ENCODE measurements around the gene KCTD4.
"Not testable (repeated sequence)": the region's sequence is repeated elsewhere in the genome, so short reads cannot be mapped to it uniquely, and the experiment has no call there.

KCTD4 gene

GRCh38 chr13:45215392-45216077 lies 14.7 kb upstream of the KCTD4 start:
- DNase-seq, result no peak

- no peak for DNase-seq
Observed at GRCh38 chr13:45209229-45209628, 8.4 kb upstream of the KCTD4 start.

DNA sequence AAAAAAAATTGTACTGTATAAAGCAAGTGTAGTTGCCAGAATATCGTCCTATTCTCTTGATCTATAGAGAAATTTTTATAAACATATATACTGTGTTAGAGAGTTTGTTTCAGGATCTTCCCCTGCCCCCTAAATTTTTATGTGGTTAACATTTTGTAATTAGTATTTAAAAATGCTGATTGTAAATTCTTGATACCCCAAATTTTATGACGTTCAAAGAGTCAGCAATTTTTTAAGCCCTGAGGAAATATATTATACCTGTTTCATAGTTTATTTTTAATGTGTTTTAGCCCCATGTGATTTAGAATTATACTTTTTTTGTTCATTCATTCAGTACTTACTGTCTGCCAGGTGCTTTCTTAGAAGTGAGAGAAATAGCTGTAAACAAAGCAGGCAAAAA lies 7.3 kb upstream of the KCTD4 start:
- no peak for DNase-seq

DNA sequence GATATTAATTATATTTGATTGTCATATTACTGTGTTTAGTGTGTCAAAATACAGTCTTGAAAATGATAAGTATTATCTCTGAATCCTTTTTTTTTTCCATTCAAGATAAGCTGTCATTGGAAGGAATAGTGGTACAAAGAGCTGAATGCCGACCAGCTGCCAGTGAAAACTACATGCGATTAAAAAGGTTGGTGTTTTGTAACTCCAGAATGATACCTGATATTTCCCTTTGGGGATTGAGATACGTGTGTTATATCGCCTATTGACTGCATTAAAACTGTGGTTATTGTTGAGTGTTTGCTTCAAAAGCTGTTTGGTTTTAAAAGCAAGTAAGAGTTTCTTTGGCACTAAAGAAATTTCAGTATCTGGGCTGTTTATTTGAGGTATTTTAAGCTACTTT lies 6.5 kb upstream of the KCTD4 start:
- no peak for DNase-seq

- DNase-seq, result no peak
Observed at GRCh38 chr13:45206340-45206739, 5.5 kb upstream of the KCTD4 start.

- no peak for DNase-seq
Observed at GRCh38 chr13:45205124-45205523, 4.3 kb upstream of the KCTD4 start.

GRCh38 chr13:45199711-45200110 lies 1.1 kb downstream of the KCTD4 start:
- no peak for DNase-seq

- no peak for DNase-seq
Observed at GRCh38 chr13:45198924-45199323, 1.9 kb downstream of the KCTD4 start.

GRCh38 chr13:45198041-45198440 lies 2.8 kb downstream of the KCTD4 start:
- no peak for DNase-seq

DNA sequence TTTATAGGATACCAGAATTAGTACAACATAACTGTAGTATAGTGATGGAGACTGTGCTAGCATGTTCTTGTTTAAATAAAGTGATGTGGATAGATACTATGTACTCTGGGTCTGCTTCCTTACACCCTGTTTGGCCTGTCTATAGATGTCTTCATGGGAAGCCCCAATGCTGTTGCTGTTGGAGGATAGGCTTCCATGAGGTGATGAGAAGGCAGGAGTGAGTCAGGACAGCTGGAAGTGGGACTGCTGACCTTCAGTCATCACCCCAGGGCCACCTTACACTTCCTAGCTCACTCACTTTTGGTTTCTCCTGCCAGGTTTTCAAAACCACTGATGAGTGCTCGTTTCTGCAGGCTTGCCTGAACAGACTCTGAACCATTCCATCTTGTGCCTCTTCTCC lies 4.2 kb downstream of the KCTD4 start:
- no peak for DNase-seq

DNA sequence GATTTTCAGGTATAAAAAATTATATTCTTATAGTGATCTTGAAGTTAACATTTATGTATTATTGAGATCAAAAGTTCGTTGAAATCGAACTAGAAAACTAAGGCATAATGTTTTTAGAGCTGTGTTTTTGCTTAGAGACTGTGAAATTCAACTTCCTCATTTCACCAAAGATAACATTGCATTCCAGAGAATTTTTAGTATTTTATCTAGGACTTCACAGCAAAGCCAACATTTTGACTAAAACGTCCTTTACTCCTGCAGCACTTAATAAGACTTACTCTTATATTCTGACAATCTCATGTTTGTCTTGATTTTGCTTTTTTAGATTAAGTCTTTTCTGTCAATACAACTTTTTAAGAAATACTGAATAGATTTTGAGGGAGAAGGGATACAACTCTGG lies 4.7 kb downstream of the KCTD4 start:
- no peak for DNase-seq

DNA sequence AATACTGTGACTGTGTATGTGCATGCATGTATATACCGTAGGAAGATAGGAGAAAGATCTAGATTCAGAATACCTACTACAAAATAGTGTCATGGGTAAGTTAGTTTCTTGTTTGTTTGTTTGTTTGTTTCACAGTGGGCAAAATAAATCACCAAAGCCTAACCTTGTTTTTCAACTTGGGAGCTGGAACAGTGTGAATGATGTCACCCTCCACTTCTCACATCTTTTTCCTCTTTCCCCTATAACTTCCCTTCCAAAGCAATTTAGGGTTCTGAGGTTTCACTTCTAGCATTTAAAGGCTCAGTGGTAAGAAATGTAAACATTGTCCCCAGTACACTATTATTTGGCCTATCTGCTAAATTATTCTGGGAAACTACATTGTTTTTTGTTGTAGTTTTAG lies 5.4 kb downstream of the KCTD4 start:
- DNase-seq, result no peak

DNA sequence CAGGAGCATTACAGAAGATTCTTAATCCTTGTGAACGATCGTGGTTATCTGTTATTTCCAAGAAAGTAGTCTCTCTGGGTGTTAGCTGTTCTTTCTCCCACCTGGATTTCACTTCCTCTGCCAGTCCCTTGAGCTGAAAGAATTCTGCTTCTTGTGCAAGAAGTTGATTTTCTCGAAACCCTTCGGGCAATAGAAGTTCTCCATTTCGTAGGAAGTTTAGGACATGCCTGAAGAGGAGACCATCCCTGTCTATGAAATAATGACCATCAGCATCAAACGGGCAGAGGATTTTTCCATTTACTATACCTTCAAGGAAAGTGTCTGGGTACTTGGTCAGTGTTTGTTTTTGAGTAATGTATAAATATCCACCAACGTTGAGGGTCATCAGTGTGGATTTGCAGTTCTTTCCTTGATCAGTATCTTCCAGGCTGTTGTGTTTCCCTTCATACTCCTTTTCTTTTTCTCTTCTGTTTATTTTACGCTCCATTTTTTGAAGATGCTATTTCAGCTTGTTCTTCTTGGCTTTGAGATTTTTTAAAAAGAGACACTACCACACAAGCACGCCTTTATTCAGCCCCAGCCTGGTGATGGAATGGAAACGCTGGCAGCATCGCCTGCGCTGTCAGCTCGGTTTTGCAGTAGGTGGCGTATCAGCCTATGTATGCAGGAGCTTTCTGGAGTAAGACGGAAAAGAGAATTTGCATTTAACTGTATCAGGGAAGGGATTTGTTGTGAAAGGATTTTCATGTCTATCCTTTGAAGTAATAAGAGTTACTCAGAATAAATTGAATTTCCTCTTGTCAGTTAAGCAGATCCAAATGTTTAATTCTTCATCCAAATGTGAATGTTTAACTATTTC lies 6.5 kb downstream of the KCTD4 start:
- DNase-seq, result no peak

GRCh38 chr13:45191874-45192273 lies 9.0 kb downstream of the KCTD4 start:
- DNase-seq, result no peak

GRCh38 chr13:45189511-45189910 lies 11.3 kb downstream of the KCTD4 start:
- not testable (repeated sequence) for DNase-seq

DNA sequence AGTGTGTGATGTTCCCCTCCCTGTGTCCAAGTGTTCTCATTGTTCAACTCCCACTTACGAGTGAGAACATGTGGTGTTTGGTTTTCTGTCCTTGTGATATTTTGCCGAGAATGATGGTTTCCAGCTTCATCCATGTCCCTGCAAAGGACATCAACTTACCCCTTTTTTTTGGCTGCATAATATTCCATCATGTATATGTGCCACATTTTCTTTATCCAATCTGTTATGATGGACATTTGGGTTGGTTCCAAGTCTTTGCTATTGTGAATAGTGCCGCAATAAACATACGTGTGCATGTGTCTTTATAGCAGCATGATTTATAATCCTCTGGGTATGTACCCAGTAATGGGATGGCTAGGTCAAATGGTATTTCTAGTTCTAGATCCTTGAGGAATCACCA lies 11.8 kb downstream of the KCTD4 start:
- DNase-seq, result not testable (repeated sequence)

DNA sequence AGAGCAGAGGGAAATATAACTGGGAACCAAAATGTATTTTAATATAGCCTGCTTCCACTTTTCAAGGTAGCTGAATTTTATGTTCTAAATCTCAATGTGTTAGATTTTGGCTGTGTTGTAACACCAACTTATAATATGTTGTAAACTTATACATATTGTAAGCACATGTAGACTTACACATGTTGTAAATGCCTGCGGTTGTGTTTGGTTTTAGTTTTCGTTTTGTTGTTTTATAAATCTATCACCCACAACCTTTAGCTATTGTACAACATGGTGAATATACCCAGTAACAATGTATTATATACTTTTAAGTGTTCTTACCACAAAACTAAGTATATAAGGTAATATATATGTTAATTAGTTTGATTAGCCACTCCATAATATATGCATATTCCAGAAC lies 15.6 kb downstream of the KCTD4 start:
- DNase-seq, result no peak

- DNase-seq, result no peak
Observed at GRCh38 chr13:45184693-45185092, 16.2 kb downstream of the KCTD4 start.

DNA sequence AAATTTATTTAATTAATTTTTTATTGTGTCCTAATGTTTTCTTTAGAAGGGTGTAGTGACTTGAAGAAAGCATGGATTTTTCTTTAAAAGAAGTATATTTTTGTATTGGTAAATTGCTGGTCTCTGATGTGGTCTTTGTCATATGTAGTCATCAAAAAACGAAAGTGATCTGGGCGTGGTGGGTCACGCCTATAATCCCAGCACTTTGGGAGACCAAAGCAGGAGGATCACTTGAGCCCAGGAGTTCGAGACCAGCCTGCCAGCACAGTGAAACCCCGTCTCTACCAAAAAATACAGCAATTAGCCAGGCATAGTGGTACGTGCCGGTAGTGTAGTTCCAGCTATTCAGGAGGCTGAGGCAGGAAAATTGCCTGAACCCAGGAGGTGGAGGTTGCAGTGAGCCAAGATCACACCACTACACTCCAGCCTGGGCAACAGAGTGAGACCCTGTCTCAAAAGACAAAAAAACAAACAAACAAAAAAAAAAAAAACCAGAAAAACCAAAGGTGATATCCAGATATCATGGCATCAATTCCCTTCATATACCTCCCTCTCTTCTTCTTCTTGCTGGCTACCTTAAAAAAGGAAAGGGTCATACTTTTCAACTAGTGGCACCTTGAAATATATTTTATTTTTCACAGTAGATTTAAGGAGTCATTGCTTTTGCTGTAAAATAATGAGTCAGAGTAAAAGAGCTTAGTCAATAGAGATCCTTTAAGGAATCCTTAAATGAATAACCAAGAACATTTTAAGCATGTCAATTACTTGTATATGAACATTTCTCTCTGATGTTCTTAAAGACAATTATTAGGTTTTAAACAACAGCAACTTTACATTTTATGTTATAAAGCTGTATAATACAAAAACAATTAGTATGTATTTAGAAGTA lies 19.9 kb downstream of the KCTD4 start:
- DNase-seq, result no peak

DNA sequence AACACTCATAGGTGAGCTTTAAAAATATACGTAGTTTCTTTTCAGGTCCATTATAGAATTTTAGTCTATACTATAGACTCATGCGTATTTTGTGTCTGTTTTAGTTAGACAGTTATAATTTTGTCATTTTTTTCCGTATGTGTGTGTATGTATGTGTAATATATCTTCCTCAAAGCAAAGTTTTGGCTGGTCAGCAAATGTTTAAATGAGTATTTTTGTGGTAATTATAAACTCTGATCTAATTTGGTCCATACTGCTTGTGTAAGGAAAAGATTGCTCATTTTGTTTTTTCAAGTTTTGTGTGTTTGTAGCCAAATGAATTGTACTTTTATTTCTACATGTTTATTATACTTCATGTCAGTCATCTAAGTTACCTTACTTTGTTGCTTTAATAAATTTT lies 20.5 kb downstream of the KCTD4 start:
- DNase-seq, result no peak

- no peak for DNase-seq
Observed at GRCh38 chr13:45179428-45179827, 21.4 kb downstream of the KCTD4 start.

- no peak for DNase-seq
Observed at GRCh38 chr13:45178349-45179162, 22.3 kb downstream of the KCTD4 start.

DNA sequence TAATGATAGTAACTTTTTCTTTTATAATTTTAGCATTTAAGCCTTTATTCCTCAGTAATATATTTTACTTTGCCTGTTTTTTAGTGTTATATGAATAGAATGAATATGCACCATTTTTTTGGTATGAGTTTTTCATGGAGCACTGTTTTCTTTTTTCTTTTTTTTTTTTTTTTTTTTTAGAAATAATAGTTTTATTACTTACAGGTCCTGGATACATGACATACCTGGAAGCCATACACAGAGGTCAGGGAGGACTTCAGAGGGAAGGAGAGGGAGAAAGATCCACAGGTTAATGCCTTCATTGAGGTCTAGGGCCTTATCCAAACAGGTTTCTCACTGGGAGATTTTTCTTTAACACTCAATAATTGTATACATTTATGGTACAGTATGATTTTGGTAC lies 26.4 kb downstream of the KCTD4 start:
- DNase-seq, result no peak
